Kidney tubule cell (primary cell): ENCODE measurements around the gene OXSR1.
A peak's percentile ranks its signal among the peaks of the same experiment; 100 is the strongest.
"Not testable (repeated sequence)": the region's sequence is repeated elsewhere in the genome, so short reads cannot be mapped to it uniquely, and the experiment has no call there.

Experiments
- DNase-seq: peaks from one replicate; pipeline ENCODE4 v3.0.0-alpha.2; 2018; ENCODE audit warnings: low spot score

The OXSR1 gene

GRCh38 chr3:38271553-38271952 is 106.2 kb downstream of the OXSR1 start:
- DNase-seq = no peak

DNA sequence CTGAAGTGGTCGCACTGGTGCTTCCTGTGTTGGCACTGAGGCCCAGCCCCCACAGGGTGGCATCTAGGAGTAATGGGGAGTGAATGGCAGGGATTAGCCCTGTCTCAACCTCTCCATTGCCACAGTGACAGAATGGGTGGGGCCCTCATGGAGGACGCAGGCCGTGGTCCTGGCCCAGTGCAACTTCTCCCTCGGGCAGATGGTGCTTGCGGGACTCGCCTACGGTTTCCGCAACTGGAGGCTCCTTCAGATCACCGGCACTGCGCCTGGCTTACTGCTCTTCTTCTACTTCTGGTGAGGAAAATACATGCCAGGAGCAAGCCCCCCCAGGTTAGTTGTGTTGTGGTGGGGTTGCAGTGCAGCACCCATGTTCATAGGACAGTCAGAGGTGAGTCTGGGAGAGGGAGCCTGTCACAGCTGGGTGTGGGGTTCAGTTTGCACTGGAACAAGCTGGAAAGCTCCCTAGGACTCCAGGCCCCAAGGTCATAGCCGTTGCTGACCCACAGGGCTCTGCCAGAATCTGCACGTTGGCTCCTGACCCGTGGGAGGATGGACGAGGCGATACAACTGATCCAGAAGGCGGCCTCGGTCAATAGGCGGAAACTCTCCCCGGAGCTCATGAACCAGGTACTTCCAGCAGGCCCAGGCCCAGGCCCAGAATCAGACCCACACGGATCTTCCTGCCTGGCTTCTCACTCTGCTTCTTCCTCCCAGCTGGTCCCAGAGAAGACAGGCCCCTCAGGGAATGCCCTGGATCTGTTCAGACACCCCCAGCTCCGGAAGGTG is 109.7 kb downstream of the OXSR1 start:
- no peak for DNase-seq

DNA sequence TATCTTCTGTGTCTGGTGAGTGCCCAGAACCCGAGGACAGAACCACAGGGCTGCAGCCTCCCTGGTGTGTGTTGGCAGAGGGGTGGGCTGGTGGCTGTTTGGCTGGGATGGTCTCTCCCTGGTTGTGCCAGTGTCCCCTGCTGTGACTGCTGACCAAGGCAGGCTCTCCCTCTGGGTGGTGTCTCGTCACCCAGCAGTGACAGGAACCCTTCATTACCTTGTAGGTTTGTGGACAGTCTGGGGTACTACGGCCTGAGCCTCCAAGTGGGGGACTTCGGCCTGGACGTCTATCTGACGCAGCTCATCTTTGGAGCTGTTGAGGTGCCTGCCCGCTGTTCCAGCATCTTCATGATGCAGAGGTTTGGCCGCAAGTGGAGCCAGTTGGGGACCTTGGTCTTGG is 110.3 kb downstream of the OXSR1 start:
- no peak for DNase-seq

DNA sequence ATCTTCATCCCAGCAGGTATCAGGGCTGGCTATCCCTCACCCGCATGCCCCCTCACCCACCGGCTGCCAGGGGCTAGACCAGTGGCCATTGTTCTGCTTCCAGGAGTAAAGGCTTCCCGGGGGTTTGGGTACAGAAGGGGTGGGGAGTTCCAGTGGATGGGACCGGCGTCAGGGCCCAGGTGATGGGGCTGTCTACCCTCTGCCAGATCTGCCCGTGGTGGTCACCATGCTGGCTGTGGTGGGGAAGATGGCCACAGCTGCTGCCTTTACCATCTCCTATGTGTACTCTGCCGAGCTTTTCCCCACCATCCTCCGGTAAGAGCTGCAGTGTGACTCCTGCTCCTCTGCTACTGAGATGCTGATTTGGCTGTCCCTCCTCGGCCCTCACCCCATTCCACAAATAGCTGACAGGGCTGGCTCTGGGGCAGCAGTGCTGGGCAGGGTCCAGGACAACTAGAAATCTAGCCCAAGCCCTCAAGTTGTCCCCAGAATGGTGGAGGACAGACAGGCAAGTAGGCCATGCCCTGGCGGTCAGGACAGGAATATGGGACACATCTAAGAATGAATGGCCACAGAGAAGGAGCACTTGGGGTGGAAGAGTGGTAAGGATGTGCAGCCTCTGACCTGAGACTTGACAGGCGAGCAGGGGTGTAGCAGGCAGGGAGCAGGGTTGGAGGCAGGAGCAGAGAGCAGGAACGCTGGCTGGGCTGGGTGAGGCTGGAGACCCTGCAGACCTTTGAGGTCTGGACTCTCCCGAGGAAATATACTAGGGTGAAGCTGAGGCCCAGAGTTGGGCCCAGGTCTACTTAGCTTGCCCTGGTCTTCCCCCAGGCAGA is 111.0 kb downstream of the OXSR1 start:
- DNase-seq = no peak

GRCh38 chr3:38276917-38277630 is 111.7 kb downstream of the OXSR1 start:
- no peak for DNase-seq

GRCh38 chr3:38278841-38279240 is 113.5 kb downstream of the OXSR1 start:
- no peak for DNase-seq

DNA sequence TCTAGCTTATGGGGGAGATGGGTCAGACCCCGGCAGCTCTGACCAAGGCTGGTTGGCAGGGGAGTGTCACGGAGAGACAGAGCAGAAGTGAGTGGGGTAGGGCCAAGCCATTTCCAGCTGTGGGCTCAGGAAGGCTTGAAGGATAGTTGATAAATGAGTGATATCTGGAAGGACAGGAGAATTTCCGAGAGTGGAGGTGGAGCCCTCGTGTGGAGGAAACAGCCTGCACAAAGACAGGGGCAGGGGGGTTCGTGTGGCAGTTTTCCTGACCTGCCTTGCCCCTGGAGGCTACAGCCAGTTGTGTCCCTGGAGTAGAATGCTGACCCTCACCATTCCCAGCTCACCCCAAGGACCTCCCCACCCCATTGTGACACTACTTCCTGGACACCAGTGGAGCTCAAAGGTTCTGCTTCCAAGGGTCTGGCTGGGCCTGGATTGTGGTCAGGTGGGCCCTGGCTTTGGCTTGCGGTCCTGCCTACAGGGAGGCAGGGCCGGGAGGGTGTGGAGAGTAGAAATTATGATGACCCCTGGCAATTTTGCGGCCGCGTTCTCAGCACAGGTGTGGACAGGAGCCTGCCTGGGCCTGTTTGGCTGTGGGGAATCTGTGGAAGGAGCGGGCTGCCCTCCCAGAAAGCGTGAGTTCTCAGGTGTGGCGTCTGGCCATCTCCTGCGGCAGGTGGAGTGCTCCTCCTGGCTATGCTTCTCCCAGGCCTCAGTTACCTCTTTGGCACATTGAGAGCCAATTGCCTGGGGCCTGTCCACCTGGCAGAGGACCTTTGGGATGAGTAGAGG is 116.8 kb downstream of the OXSR1 start, which contains the start of gene SLC22A14:
Gene SLC22A14, plus strand, starts transcription at position 400 of the 792 bp plus-strand sequence. CDS start 23,733 bp downstream, outside the sequence.
- no peak for DNase-seq

GRCh38 chr3:38283810-38284755 is 118.7 kb downstream of the OXSR1 start:
- no peak for DNase-seq

GRCh38 chr3:38284756-38285150 is 119.4 kb downstream of the OXSR1 start:
- DNase-seq = no peak

GRCh38 chr3:38289286-38290217 is 124.2 kb downstream of the OXSR1 start:
- DNase-seq = not testable (repeated sequence)

DNA sequence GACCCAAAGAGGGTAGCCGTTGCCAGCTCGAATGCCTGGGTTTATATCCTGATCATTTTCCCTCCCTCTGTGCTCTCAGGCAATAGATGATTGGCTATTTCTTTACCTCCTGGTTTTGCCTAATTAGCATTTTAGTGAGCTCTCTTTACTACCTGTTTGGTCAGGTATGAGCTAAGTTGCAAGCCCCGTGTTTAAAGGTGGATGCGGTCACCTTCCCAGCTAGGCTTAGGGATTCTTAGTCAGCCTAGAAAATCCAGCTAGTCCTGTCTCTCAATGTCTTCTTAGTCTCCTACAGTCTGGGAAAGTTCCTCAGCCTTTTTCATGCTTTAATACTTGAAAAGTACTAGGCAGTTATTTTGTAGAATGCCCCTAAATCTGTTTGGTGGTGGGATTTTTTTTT is 131.7 kb downstream of the OXSR1 start:
- DNase-seq = not testable (repeated sequence)

- no peak for DNase-seq
Measured at GRCh38 chr3:38297537-38297936, 132.2 kb downstream of the OXSR1 start.

DNA sequence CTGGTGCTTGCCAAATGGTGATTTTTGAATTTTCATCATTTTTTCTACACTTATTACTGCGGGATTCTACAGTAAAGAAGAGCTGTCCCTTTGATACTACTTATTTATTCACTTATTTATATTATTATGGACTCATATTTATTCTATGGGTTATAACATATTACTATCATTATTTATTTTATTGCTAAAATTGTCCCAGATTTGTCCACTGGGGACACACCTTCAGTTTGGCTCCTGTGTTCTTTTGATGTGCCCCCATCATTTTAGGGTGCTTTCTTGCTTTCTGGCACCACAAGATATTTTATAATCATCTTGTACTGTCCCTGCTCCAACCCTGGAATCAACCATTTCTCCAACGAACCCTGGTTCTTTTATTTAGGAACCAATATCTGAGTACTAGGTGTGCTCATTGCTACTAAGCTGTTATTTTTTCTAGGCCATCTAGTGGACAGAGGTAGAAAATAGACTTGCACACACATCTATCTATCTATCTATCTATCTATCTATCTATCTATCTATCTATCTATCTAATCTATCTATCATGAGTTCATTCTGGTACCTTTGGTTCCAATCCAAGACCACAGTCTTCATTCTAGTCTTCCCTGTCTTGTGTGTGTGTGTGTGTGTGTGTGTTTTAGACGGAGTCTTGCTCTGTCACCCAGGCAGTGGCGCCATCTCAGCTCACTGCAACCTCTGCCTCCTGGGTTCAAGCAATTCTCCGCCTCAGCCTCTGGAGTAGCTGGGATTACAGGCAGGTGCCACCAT is 132.8 kb downstream of the OXSR1 start:
- peak; percentile 30 for DNase-seq
